K562 (cell line): ENCODE results near the gene TPMT. TPM values are rescaled to one million over a fixed set of nuclear protein-coding genes. Genes with fewer than 3 reads are reported as not detected.
A peak's percentile ranks its signal among the peaks of the same experiment; 100 is the strongest.

Experiments
- CBX1 ChIP-seq: sonication (generic); IDR thresholded peaks from 2 replicates; pipeline ENCODE4 v1.6.1; 2016; ENCODE audit warnings: antibody characterized with exemption, low read depth, mild to moderate bottlenecking
- CHD4 ChIP-seq: fragments of 200-600 bp; sonication (generic); IDR thresholded peaks from 3 replicates; pipeline ENCODE4 v1.6.1; 2012; ENCODE audit warnings: low read depth, mild to moderate bottlenecking, mixed read lengths, low read length, inconsistent platforms; ENCODE audit not compliant: insufficient read depth, insufficient replicate concordance, poor library complexity, severe bottlenecking
- CREB3L1 ChIP-seq: fragments of 450-650 bp; IDR thresholded peaks from 2 replicates; pipeline ENCODE4 v1.6.1; 2014; ENCODE audit warnings: low read depth, mild to moderate bottlenecking, moderate library complexity, borderline replicate concordance
- CXXC5 ChIP-seq: fragments of 250-450 bp; sonication (Bioruptor Pico); IDR thresholded peaks from 2 replicates; pipeline ENCODE4 v1.8.0; 2022; ENCODE audit warnings: inconsistent platforms, mild to moderate bottlenecking, moderate library complexity
- E2F6 ChIP-seq, 2 experiments: IDR thresholded peaks; 2 replicates each; pipeline ENCODE4 v1.6.1; 2011; ENCODE audit warnings: borderline replicate concordance in 1 of 2, control low read depth in 1 of 2, low read depth in 1 of 2, low read length in 1 of 2, mild to moderate bottlenecking in 1 of 2, mixed read lengths in 1 of 2, moderate library complexity in 1 of 2; ENCODE audit not compliant: insufficient read depth in 1 of 2, insufficient read length in 1 of 2, poor library complexity in 1 of 2, severe bottlenecking in 1 of 2; ENCODE audit errors: extremely low read depth in 1 of 2
- HMGXB4 ChIP-seq: sonication (generic); formaldehyde crosslinking; IDR thresholded peaks from 2 replicates; pipeline ENCODE4 v1.8.1; 2023; ENCODE audit warnings: mild to moderate bottlenecking, missing genetic modification reagents
- L3MBTL2 ChIP-seq: fragments of 450-650 bp; IDR thresholded peaks from 2 replicates; pipeline ENCODE4 v1.6.1; 2016; ENCODE audit warnings: mild to moderate bottlenecking, moderate library complexity
- RAD21 ChIP-seq, 2 experiments: fragments of 250-450 bp in 1 of 2; fragments of 450-650 bp in 1 of 2; sonication (Bioruptor Pico) in 1 of 2; formaldehyde crosslinking in 1 of 2; IDR thresholded peaks in 1 of 2; conservative IDR thresholded peaks in 1 of 2; 2 replicates each; pipeline versions ENCODE4 v1.4.0 to v1.8.0; 2020 to 2022; ENCODE audit warnings: mild to moderate bottlenecking in 2 of 2, moderate library complexity in 1 of 2
- STAT5B ChIP-seq: fragments of 250-450 bp; sonication (Bioruptor Pico); IDR thresholded peaks from 2 replicates; pipeline ENCODE4 v1.8.0; 2021; ENCODE audit warnings: mild to moderate bottlenecking, inconsistent platforms
- ZBTB1 ChIP-seq: sonication (generic); formaldehyde crosslinking; IDR thresholded peaks from 2 replicates; pipeline ENCODE4 v1.8.1; 2023; ENCODE audit warnings: missing genetic modification reagents, low read depth, mild to moderate bottlenecking, borderline replicate concordance
- ZNF395 ChIP-seq: fragments of 200-800 bp; sonication (Bioruptor generic); IDR thresholded peaks from 2 replicates; pipeline ENCODE4 v1.6.1; 2017; ENCODE audit warnings: missing genetic modification characterization, missing compliant biosample characterization
- polyA plus RNA-seq, 8 experiments: library from polyadenylated mRNA; depleted of rRNA in 4 of 8; stranded (reverse) in 5 of 8; unstranded in 3 of 8; fragments of >200 nt; fragmentation: Nextera tagmentation in 2 of 8; fragmentation: Illumina TruSeq in 1 of 8; extraction: Ambion mirVana in 2 of 8; extraction: Trizol in 1 of 8; gene quantifications; 2 replicates each; pipeline versions ENCODE4 v1.2.1 to v1.2.3, GENCODE V29; 2011 to 2014; ENCODE audit warnings: inconsistent platforms in 1 of 8, missing spikeins in 1 of 8
- total RNA-seq, 7 experiments: library from RNA; depleted of rRNA in 6 of 7; stranded (reverse); fragments of >200 nt in 6 of 7; fragmentation: Illumina TruSeq in 2 of 7; extraction: Trizol in 2 of 7; gene quantifications; 2 replicates each; pipeline versions ENCODE4 v1.2.1 to v1.2.3, GENCODE V29; 2011 to 2021; ENCODE audit warnings: low replicate concordance in 1 of 7

TPMT gene
- total and polyA plus RNA-seq, 9 of the 15 experiments (the other 6 are each of a cell fraction or from before 2014, with no cell fraction given) = 24.2 to 67.4 (median 46.5) TPM

GRCh38 chr6:18155864-18156421, 1.1 kb upstream of the TPMT start (continued):
- TF ChIP-seq CBX1 (0 out of 2 replicates have a peak, but pooled peaks have one; percentile 25), STAT5B (CRISPR knock-in tag) (no peak), HMGXB4 (CRISPR knock-in tag) (no peak), RAD21 (CRISPR knock-in tag; conservative IDR thresholded peaks at IDR 0.05 in 1 of 2, IDR thresholded peaks at IDR 0.05 in 1 of 2) (peak in 1 of 2 experiments; percentile 43; a peak in 2 of 4 replicates), ZBTB1 (peak; percentile 17; the same call in 1 of the 2 replicates), ZNF395 (0 out of 2 replicates have a peak, but pooled peaks have one; percentile 46), E2F6 (IDR thresholded peaks at IDR 0.05; ENCODE audit: borderline replicate concordance in 1 of 2, extremely low read depth in 1 of 2, insufficient read depth in 1 of 2, insufficient read length in 1 of 2, low read depth in 1 of 2, low read length in 1 of 2, poor library complexity in 1 of 2, severe bottlenecking in 1 of 2) (peak in 1 of 2 experiments; percentile 12), CHD4 (peak; percentile 16), CREB3L1 (0 out of 2 replicates have a peak, but pooled peaks have one; percentile 12), L3MBTL2 (0 out of 2 replicates have a peak, but pooled peaks have one; percentile 15), CXXC5 (CRISPR knock-in tag) (no peak; the same call in 1 of the 2 replicates)
